Panc1 (cell line): ENCODE results near the gene AP1B1. TPM values are rescaled to one million over a fixed set of nuclear protein-coding genes. Genes with fewer than 3 reads are reported as not detected.

ENCODE experiments used
- ATAC-seq: fragments of 200-7000 bp; cut with Tn5 transposase; 2 replicates; pipeline ENCODE4 v1.9.1; 2020; ENCODE audit warnings: mild to moderate bottlenecking, moderate library complexity
- BruUV-seq: library from RNA; stranded (reverse); fragments of 400-500 nt; replicated peaks from 2 replicates; lab custom pipeline; 2021; lab: Mats Ljungman, UMichigan
- CTCF ChIA-PET: fragments of 300-600 bp; sonication (Branson Sonifier 250); formaldehyde crosslinking; loops from one replicate; lab custom pipeline; 2022; ENCODE audit warnings: antibody characterized with exemption; lab: Charles Lee
- POLR2A ChIA-PET: fragments of 300-600 bp; sonication (Branson Sonifier 250); formaldehyde crosslinking; loops from one replicate; lab custom pipeline; 2022; ENCODE audit warnings: antibody characterized with exemption; lab: Charles Lee
- DNase-seq: peaks from one replicate; pipeline ENCODE4 v3.0.0-alpha.2; 2010; ENCODE audit warnings: low read depth, low spot score
- H3K27ac ChIP-seq: 2 replicates; pipeline ENCODE4 v1.5.1; 2011; ENCODE audit warnings: mild to moderate bottlenecking, low read length, inconsistent platforms
- H3K27me3 ChIP-seq: fragments of 200-500 bp; sonication (Bioruptor generic); 2 replicates; pipeline ENCODE4 v1.6.0; 2014; ENCODE audit warnings: low read length, inconsistent platforms; ENCODE audit not compliant: control insufficient read depth, insufficient read depth
- H3K36me3 ChIP-seq: fragments of 200-500 bp; sonication (Bioruptor generic); 2 replicates; pipeline ENCODE4 v1.5.1; 2014; ENCODE audit warnings: inconsistent platforms, mild to moderate bottlenecking, low read length, moderate library complexity; ENCODE audit not compliant: control insufficient read depth, insufficient read depth
- H3K4me1 ChIP-seq: 2 replicates; pipeline ENCODE4 v1.5.1; 2011; ENCODE audit warnings: inconsistent platforms, mild to moderate bottlenecking, low read length, moderate library complexity; ENCODE audit not compliant: control insufficient read depth, insufficient read depth
- H3K4me3 ChIP-seq, 2 experiments: 2 replicates each; pipeline ENCODE4 v1.5.1; 2011 to 2012; ENCODE audit warnings: low read depth in 2 of 2, low read length in 2 of 2, mild to moderate bottlenecking in 2 of 2, inconsistent platforms in 1 of 2, moderate library complexity in 1 of 2
- H3K9me3 ChIP-seq: fragments of 200-500 bp; sonication (Bioruptor generic); 2 replicates; pipeline ENCODE4 v1.5.1; 2014; ENCODE audit warnings: low read depth, mild to moderate bottlenecking, inconsistent platforms, low read length, moderate library complexity; ENCODE audit not compliant: control insufficient read depth, insufficient read depth
- CTCF ChIP-seq: fragments of 450-650 bp; IDR thresholded peaks from 2 replicates; pipeline ENCODE4 v1.5.1; 2017; ENCODE audit warnings: mild to moderate bottlenecking
- POLR2AphosphoS5 ChIP-seq: IDR thresholded peaks from 2 replicates; pipeline ENCODE4 v1.6.1; 2012; ENCODE audit warnings: mild to moderate bottlenecking, low read depth, low read length, moderate library complexity
- REST ChIP-seq, 2 experiments: IDR thresholded peaks; 2 replicates each; pipeline ENCODE4 v1.6.1; 2011 to 2012; ENCODE audit warnings: low read depth in 2 of 2, control low read depth in 1 of 2, low read length in 1 of 2, mild to moderate bottlenecking in 1 of 2, moderate library complexity in 1 of 2; ENCODE audit not compliant: insufficient read depth in 1 of 2
- SIN3A ChIP-seq: IDR thresholded peaks from 2 replicates; pipeline ENCODE4 v1.6.1; 2012; ENCODE audit warnings: low read depth, mild to moderate bottlenecking, low read length, moderate library complexity, borderline replicate concordance; ENCODE audit not compliant: insufficient read depth
- TCF7L2 ChIP-seq: IDR thresholded peaks from 2 replicates; pipeline ENCODE4 v1.6.1; 2011; ENCODE audit warnings: mild to moderate bottlenecking, low read depth, low read length, inconsistent platforms
- in situ Hi-C: cut with HindIII; loops from 2 replicates; pipeline ENCODE4 v1.10.0; 2016; ENCODE audit warnings: low sequenced_read_pairs, low pct_unique_long_range_greater_than_20kb
- intact Hi-C: fragments of 100-400 bp; cut with micrococcal nuclease; formaldehyde crosslinking; loops from one replicate; pipeline ENCODE4 v1.10.0; 2022; ENCODE audit not compliant: unreplicated experiment
- total RNA-seq: library from RNA; stranded (reverse); gene quantifications from one replicate; pipeline ENCODE4 v1.2.1, GENCODE V29; 2021; ENCODE audit not compliant: unreplicated experiment

Gene AP1B1
- total RNA-seq, 1 experiment from 2014 or later, result 48.6 TPM

- ChIA-PET POLR2A (no interaction called here), CTCF (no interaction called here)
- Histone ChIP-seq H3K4me3 (no peak overlapping the region), H3K36me3 (no peaks in the 10 kb centered on the region; the same call in 1 of the 2 replicates), H3K27ac (no peak overlapping the region), H3K9me3 (no peaks in the 10 kb centered on the region), H3K4me1 (peaks cover 12% of the 10 kb centered on the region), H3K27me3 (no peaks in the 10 kb centered on the region)
- no TSS peak for BruUV-seq
- ATAC-seq (no peak), DNase-seq (no peak)
- TF ChIP-seq TCF7L2, result no peak
- TF ChIP-seq REST (IDR thresholded peaks at IDR 0.05; ENCODE audit: insufficient read depth in 1 of 2, low read depth in 2 of 2, low read length in 1 of 2), result no peak
- TF ChIP-seq POLR2AphosphoS5, result no peak
- TF ChIP-seq SIN3A, result no peak
- no peak for TF ChIP-seq CTCF
- in situ Hi-C loops (no loop called here), intact Hi-C loops (no loop called here)
Measured at GRCh38 chr22:29382580-29383302, 5.6 kb downstream of the AP1B1 start.

GRCh38 chr22:29380856-29381255 lies 7.5 kb downstream of the AP1B1 start:
- in situ Hi-C loops, result no loop called here
- intact Hi-C loops, result no loop called here
- Histone ChIP-seq H3K27ac (no peak overlapping the region), H3K4me3 (no peak overlapping the region), H3K36me3 (no peaks in the 10 kb centered on the region), H3K9me3 (no peaks in the 10 kb centered on the region), H3K4me1 (no peaks in the 10 kb centered on the region; the same call in 1 of the 2 replicates), H3K27me3 (no peaks in the 10 kb centered on the region)
- TF ChIP-seq SIN3A (no peak), REST (IDR thresholded peaks at IDR 0.05; ENCODE audit: insufficient read depth in 1 of 2, low read depth in 2 of 2, low read length in 1 of 2) (no peak), POLR2AphosphoS5 (no peak), TCF7L2 (no peak), CTCF (no peak)
- ChIA-PET POLR2A (no interaction called here), CTCF (no interaction called here)
- DNase-seq, result no peak
- no TSS peak for BruUV-seq
- no peak for ATAC-seq
